ENCODE data around the gene TFR2.

GRCh38 chr7:100685049-100685605 is 43.8 kb upstream of the TFR2 start:
- TF ChIP-seq POLR2AphosphoS5 (IDR thresholded peaks at IDR 0.05; ENCODE audit: low read depth, low read length): no peak
- no peak for TF ChIP-seq TAF1 (IDR thresholded peaks at IDR 0.05; ENCODE audit: borderline replicate concordance, insufficient read depth, low read length)
- TF ChIP-seq SIN3A (IDR thresholded peaks at IDR 0.05; ENCODE audit: borderline replicate concordance, insufficient read depth, low read length): no peak
- no peak for TF ChIP-seq REST (IDR thresholded peaks at IDR 0.05; ENCODE audit: insufficient read depth in 1 of 2, low read depth in 2 of 2, low read length in 2 of 2)

Measured in PFSK-1 (cell line).